GM18517 (cell line): ENCODE results near the gene CADM4.
A peak's percentile ranks its signal among the peaks of the same experiment; 100 is the strongest.
"Not testable (repeated sequence)": the region's sequence is repeated elsewhere in the genome, so short reads cannot be mapped to it uniquely, and the experiment has no call there.

Source experiments
- ATAC-seq: cut with Tn5 transposase; IDR thresholded peaks from one replicate; pipeline ENCODE4 v1.9.1; 2021; ENCODE audit warnings: mild to moderate bottlenecking, moderate library complexity; ENCODE audit not compliant: unreplicated experiment

The CADM4 gene

GRCh38 chr19:43639519-43640423, at the start of gene CADM4:
Gene CADM4 (minus strand): TSS chr19:43639850. CDS start chr19:43639790, 60 bp downstream.
- ATAC-seq: no peak

- ATAC-seq: no peak
Observed at GRCh38 chr19:43688059-43688701, 48.5 kb upstream of the CADM4 start.

GRCh38 chr19:43687660-43687997, 48.0 kb upstream of the CADM4 start:
- no peak for ATAC-seq

- ATAC-seq: no peak
Observed at GRCh38 chr19:43684326-43684725, 44.7 kb upstream of the CADM4 start.

GRCh38 chr19:43683905-43684304, 44.3 kb upstream of the CADM4 start:
- no peak for ATAC-seq

- ATAC-seq: no peak
Observed at GRCh38 chr19:43682824-43683661, 43.4 kb upstream of the CADM4 start.

- not testable (repeated sequence) for ATAC-seq
Observed at GRCh38 chr19:43682269-43682668, 42.6 kb upstream of the CADM4 start.

- ATAC-seq: no peak
Observed at GRCh38 chr19:43681821-43682220, 42.2 kb upstream of the CADM4 start.

GRCh38 chr19:43678512-43679261, 39.0 kb upstream of the CADM4 start:
- no peak for ATAC-seq

- no peak for ATAC-seq
Observed at GRCh38 chr19:43675906-43676305, 36.3 kb upstream of the CADM4 start.

GRCh38 chr19:43675269-43675879, 35.7 kb upstream of the CADM4 start:
- ATAC-seq: no peak

GRCh38 chr19:43674596-43674995, 34.9 kb upstream of the CADM4 start:
- ATAC-seq: no peak

- ATAC-seq: no peak
Observed at GRCh38 chr19:43674183-43674582, 34.5 kb upstream of the CADM4 start.

- no peak for ATAC-seq
Observed at GRCh38 chr19:43673637-43674036, 34.0 kb upstream of the CADM4 start.

- no peak for ATAC-seq
Observed at GRCh38 chr19:43672061-43672679, 32.5 kb upstream of the CADM4 start.

- peak; percentile 88 for ATAC-seq
Observed at GRCh38 chr19:43668406-43669109, 28.9 kb upstream of the CADM4 start.

- ATAC-seq: no peak
Observed at GRCh38 chr19:43667876-43668405, 28.3 kb upstream of the CADM4 start.

- ATAC-seq: no peak
Observed at GRCh38 chr19:43667126-43667875, 27.7 kb upstream of the CADM4 start.
